ENCODE results near the gene GSTO1.

Gene GSTO1

DNA sequence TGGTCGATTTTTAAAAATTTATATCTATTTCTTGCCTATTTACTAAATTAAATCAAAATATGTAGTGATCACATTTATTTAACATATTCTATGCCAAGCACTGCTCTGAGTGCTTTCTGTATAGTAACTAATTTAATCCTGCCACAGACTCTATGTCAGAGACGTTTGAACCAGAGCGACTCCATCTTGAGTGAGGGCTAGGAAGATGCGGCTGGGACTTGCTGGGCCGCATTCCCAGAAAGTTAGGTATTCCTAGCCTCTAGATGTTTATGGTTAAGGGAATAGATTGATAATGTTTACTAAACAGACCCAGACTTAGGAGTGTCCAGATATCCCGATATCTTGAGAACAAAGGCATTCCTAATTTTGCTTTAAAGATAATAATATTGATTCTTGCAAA is 3.2 kb upstream of the GSTO1 start:
- no peak for DNase-seq

- DNase-seq = no peak
Measured at GRCh38 chr10:104252368-104252767, 2.3 kb upstream of the GSTO1 start.

GRCh38 chr10:104253106-104253505 is 1.6 kb upstream of the GSTO1 start:
- DNase-seq = no peak

DNA sequence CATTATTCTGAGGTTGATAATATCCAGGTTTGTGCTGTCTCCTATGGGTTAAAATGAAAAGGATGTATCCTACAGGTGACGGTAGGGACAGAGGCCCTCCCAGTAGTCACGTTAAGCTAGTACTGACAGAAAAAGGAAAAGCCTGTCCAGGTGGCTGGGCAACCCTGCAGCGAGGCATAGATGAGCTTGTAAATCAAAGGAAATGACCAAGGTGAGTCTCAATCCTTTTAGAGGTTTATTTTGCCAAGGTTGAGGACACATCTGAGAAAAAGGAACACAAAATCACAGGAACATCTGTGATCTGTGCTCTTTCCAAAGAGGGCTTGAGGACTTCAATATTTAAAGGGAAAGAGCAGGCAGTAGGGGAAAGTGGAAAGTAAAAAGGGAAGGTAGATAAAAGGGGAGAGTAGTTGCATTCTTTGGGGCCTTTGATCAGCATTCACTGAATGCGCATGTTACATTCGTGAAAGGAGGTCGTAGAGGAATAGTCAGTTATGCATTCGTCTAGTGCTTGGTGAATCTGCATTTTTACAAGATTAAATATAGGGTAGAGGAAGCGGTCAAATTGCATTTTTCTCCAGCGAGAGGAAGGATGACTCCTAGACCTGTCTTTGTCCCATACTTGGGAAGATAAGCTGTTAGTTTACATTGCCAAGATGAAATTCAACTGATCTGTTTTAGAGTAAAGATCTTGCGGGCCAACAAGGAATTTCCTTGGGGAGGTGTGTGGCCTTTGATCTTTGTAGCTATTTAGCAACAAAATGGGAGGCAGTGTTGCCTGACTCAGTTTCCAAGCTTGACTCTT is 884 bp upstream of the GSTO1 start:
- DNase-seq = no peak

DNA sequence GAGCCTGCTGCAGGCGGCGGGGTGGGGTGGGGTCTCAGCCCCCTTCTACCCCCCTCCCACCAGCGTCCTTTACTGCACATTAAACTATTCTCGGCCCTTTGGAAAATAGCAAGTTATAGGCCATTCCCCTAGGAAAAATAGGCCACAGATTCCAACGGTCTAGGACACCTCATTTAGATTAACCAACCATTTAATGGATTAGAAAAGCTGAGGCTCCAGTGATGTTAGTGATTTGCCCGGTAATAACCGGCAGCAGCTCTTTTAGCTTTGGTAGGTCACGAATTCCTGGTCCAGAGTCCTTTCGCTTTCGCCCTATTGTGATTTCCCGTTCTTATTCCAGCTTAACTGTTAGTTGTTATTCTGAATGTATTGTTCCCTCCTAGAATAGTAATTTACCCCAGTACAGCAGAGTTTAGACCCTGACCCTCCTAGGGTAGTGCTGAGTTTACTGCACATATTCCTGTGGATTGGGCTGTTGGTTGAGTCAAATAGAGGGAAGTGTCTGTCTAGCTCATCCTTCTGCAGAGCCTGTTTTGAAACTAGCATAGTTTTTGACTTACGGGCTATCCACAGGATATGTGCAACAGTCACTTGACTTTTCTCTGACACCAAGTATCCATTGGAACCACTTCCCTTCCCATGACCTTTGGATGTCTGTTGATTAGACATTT is 754 bp downstream of the GSTO1 start:
- peak; percentile 30 for DNase-seq

DNA sequence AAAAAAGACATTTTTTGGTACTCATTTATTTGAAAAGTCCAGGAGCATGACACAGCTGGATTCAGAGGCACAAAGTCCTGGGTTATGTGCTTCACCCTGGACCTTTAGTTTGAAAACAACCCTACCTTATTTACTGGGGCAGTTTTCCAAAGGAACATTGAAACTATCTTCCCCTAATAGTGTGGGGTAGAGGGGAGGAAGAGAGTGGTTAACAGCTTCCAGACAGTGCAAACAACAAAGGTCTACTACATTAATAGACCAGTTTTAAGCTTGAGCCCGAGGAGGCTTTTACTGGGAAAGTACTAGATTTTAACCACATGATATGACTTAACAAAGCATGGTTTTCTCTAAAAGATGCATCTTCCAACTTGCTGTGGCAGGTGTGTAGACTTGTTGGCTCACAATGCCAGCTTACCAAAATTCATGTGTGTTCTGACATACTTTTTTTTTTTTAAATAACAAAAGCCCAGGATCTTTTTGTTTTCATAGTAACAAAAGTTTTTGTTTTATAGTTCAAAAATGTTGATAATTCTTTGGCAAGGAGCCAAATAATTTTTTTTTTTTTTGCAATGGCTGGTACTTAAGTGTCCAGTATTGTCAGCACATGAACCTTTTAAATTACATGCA is 1.8 kb downstream of the GSTO1 start:
- peak; percentile 58 for DNase-seq

DNA sequence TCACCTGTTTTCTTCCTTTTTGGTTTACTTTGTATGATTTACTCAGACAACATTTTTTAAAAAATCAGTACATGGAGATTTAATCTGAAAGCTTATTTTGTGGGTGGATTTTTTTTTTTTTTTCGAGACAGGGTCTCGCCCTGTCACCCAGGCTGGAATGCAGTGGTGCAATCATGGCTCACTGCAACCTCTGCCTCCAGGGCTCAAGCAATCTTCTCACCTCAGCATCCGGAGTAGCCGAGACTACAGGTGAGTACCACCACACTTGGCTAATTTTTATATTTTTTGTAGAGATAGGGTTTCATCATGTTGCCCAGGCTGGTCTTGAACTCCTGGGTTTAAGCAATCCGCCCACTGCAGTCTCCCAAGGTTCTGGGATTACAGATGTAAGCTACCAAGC is 2.5 kb downstream of the GSTO1 start:
- DNase-seq = no peak

- DNase-seq = no peak
Measured at GRCh38 chr10:104258209-104258608, 3.5 kb downstream of the GSTO1 start.

GRCh38 chr10:104259456-104259855 is 4.8 kb downstream of the GSTO1 start:
- no peak for DNase-seq

DNA sequence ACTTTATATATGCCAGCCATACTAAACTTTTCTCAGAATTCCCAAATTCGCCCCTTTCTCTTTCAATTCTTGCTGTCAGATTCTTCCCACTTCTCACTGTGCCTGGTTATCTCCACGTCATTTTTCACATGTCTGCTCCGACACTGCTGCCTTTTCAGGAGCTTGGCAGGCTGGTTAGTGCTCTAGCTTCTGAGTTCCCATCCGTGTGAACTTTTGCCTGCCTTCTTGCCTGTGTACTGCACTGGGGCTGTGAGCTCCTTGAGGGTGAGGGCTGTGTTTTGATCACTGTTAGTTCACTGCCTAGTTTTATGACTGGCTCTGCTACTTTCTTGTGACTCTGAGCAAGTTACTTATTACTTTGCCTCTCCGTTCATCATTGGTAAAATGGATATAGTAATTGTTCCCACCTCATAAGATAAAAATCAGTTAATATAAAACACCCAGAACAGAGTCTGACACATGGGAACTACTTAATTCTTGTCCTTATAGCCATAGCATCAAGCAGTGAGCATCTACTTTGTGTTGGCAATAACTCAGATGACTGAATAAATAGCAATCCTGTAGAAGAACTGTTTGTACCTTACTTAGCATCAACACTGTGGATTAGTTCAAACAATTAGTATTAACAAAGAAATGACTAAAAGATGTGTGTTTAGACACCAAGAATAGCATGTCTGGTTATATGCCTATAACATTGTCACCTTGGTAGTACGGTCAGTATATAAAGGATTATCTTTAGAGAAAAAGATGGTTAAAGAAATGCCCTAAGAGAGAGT is 5.5 kb downstream of the GSTO1 start:
- no peak for DNase-seq

DNA sequence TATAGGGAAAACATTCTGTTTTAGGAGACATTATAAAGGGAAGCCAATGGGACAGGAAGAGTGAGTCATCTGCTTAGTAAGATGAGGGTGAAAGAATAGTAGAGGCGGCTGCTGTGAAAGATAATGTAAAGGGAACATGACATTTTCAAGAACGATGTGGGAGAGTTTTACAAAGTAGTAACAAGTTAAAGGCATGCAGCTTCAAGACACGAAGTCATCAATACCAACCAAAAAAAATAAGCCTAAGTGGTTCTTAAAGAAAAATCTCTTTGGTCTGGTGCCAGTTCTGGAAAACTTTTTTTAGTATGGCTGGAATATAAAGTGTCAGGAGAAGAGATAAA is 6.1 kb downstream of the GSTO1 start:
- no peak for DNase-seq

DNA sequence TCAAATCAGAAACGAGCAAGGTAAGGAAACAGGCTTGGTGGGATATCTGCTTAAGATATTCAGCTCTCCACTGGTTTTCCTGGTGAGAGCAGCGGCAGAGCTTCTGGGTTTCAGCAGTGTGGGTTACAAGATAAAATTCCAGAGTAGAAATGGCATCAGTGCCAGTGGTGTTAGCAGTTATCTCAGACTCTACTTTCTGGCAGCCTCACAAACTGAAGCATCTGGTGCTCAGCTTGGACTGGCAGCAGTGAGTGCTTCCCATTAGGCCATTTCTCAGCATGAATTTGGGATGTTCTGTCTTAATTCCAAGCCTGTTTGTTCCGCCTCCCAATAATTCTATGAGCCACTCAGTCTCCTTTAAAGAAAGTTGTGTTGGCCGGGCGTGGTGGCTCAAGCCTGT is 7.4 kb downstream of the GSTO1 start:
- DNase-seq = no peak

GRCh38 chr10:104264783-104265182 is 10.1 kb downstream of the GSTO1 start:
- no peak for DNase-seq

GRCh38 chr10:104267721-104268404 is 13.2 kb downstream of the GSTO1 start:
- no peak for DNase-seq

- DNase-seq = no peak
Measured at GRCh38 chr10:104268405-104268712, 13.7 kb downstream of the GSTO1 start.

GRCh38 chr10:104268713-104269645 is 14.3 kb downstream of the GSTO1 start, which contains the start of gene GSTO2:
Gene GSTO2, plus strand, starts transcription at chr10:104269184. Its CDS starts 5,732 bp downstream, at chr10:104274916.
- peak; percentile 99 for DNase-seq

DNA sequence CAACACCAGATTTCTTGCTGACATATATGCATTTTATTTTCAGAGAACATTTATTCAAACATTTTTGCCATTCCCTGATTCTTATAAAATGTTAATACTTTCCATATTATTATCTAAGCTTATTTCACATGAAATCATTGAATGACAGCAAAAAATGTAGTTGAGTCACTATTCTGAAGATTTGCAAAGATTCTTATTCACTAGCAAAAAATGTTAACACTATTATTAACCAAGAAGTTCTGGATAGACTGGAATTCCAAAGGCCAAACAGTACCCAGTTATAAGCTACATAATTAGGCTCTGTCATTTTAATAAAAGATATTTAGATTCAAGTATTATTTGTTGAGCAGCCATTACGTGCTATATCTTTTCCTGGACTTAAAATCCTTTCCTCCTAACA is 18.6 kb downstream of the GSTO1 start:
- DNase-seq = no peak

DNA sequence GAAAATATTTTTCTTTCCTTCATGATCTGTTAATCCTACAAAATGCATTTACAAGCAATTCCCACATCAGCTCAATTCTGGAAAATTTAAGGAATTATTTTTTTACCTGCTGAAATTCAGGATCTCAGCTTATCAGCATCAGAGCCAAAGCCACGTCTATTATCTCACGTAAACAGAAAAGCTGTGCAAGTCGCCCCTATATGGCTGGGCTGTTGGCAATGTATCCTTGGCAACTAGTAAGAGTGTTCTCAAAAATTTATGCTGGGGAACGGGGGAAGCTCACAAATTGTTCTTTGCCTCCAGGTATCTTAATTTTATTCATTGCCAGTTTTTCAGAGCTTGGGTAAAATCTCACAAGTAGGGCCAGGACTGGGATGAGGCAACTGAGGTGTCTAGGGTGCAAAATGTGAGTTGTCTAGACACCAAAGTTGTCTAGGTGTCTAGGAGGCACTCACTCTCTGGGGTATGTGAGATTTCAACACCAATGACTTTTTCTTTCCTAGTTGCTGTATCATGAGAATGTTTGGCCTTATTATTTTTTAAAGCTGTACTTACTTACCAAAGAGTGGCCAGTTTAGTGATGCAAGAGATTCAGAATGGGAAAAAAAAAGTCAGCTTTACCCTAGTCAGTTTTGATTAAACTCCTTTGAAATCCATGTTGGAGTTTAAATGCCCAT is 19.3 kb downstream of the GSTO1 start:
- no peak for DNase-seq

DNA sequence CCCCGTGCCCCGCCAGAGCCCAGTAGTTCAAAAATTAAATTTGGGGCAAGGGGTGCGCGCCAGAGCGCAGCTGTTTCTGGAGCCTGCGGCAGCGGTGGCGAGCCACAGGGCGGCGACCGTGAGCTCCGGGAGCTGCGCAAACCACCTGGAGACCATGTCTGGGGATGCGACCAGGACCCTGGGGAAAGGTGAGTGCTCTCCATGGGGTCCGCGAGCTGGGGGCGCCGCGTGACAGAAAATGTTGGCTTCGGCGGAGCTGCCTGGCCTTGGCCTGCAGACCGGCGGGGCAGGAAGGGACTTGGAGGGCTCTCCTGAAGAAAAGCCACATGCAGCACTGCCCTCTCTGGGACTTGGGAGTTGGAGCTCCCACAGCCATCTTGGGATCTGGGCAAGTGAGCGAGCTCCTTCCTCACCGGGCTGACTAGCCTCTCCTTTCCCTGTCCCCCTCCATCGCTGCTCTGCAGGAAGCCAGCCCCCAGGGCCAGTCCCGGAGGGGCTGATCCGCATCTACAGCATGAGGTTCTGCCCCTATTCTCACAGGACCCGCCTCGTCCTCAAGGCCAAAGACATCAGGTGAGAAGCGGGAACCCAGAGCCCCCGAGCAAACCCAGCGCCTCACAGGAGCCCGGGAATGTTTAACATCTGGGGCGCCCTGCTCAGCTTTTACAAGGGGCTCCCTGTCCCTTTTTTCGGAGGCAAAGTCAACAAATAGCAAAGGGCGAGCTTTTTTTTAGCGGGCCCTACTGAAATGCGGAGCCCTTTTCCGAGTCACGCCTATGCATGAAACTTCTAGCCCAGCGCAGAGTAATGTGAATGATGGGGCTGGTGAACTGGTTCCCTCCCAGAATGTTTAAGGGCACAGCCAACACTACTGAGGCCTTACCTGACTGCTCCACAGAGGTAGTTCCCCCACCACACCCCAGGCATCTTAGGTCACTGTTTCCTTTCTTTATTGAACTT is 20.4 kb downstream of the GSTO1 start:
- peak; percentile 41 for DNase-seq

DNA sequence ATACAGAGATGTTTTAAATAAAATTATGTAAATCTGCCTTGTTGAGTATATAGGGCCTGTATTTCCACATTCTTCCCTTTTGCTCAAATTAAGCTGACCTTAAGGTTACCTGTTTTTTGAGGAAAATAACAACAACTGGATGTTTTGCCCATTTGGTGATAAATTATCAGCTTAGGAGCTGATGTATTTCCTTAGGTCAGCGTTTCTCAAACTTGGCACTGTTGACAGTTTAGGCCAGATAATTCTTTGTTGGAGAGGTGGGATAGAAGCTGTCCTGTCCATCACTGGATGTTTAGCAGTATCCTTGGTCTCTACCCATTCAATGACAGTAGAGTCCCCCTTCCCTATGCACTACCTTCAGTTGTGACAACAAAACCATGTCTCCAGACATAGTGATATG is 21.5 kb downstream of the GSTO1 start:
- DNase-seq = no peak

All from CD4-positive, alpha-beta T cell treated with Interleukin-17A for 1 hour (primary cell).